GM23248 (cell line): Measurements from ENCODE around the gene FKBP4.

ENCODE experiments used
- EZH2 ChIP-seq: fragments of 200-600 bp; sonication (generic); IDR thresholded peaks from 2 replicates; pipeline ENCODE4 v1.6.1; 2018; ENCODE audit warnings: antibody characterized with exemption, mild to moderate bottlenecking; ENCODE audit not compliant: insufficient read depth, poor library complexity, severe bottlenecking
- EZH2phosphoT487 ChIP-seq: fragments of 200-600 bp; sonication (generic); IDR thresholded peaks from 2 replicates; pipeline ENCODE4 v1.6.1; 2018; ENCODE audit warnings: antibody characterized with exemption, moderate library complexity, mild to moderate bottlenecking, low read depth; ENCODE audit not compliant: insufficient read depth

DNA sequence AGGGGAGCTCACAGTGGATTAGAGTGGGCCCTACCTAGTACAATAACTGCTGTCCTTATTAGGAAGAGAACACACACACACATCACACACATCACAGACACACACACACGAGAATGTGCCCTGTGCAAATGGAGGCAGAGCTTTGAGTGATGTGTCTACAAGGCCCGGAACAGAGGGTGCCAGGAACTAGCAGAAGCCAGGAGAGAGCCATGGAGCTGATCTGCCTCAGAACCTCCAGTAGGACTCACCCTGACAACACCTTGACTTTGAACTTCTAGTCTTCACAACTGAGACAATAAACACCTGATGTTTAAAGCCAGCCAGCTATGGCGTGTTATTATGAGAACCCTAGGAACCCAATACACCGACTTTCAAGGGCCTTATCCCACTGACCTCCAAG lies 29.7 kb upstream of the FKBP4 start:
- TF ChIP-seq EZH2 (no peak), EZH2phosphoT487 (no peak)
